ENCODE data around the gene SLC6A17.

Gene SLC6A17

GRCh38 chr1:110135666-110136065 lies 14.6 kb upstream of the SLC6A17 start:
- no peak for DNase-seq (ENCODE audit: low read depth)

GRCh38 chr1:110136911-110137310 lies 13.4 kb upstream of the SLC6A17 start:
- DNase-seq (ENCODE audit: low read depth): no peak

- no peak for DNase-seq (ENCODE audit: low read depth)
Measured at GRCh38 chr1:110138956-110139355, 11.3 kb upstream of the SLC6A17 start.

GRCh38 chr1:110144366-110144765 lies 5.9 kb upstream of the SLC6A17 start:
- DNase-seq (ENCODE audit: low read depth): no peak

- no peak for DNase-seq (ENCODE audit: low read depth)
Measured at GRCh38 chr1:110148961-110149360, 1.3 kb upstream of the SLC6A17 start.

GRCh38 chr1:110151175-110151669 lies 928 bp downstream of the SLC6A17 start:
- no peak for DNase-seq (ENCODE audit: low read depth)

GRCh38 chr1:110152133-110152785 lies 2.0 kb downstream of the SLC6A17 start:
- no peak for DNase-seq (ENCODE audit: low read depth)

- no peak for DNase-seq (ENCODE audit: low read depth)
Measured at GRCh38 chr1:110153407-110153950, 3.2 kb downstream of the SLC6A17 start.

- DNase-seq (ENCODE audit: low read depth): peak; percentile 12
Measured at GRCh38 chr1:110155878-110156522, 5.7 kb downstream of the SLC6A17 start.

GRCh38 chr1:110158261-110158660 lies 8.0 kb downstream of the SLC6A17 start:
- no peak for DNase-seq (ENCODE audit: low read depth)

- no peak for DNase-seq (ENCODE audit: low read depth)
Measured at GRCh38 chr1:110159168-110159567, 8.9 kb downstream of the SLC6A17 start.

- no peak for DNase-seq (ENCODE audit: low read depth)
Measured at GRCh38 chr1:110160538-110161100, 10.3 kb downstream of the SLC6A17 start.

GRCh38 chr1:110161165-110161564 lies 10.9 kb downstream of the SLC6A17 start:
- no peak for DNase-seq (ENCODE audit: low read depth)

- DNase-seq (ENCODE audit: low read depth): no peak
Measured at GRCh38 chr1:110161849-110162248, 11.6 kb downstream of the SLC6A17 start.

- no peak for DNase-seq (ENCODE audit: low read depth)
Measured at GRCh38 chr1:110163591-110163990, 13.3 kb downstream of the SLC6A17 start.

GRCh38 chr1:110164725-110165350 lies 14.5 kb downstream of the SLC6A17 start:
- DNase-seq (ENCODE audit: low read depth): no peak

GRCh38 chr1:110165761-110166231 lies 15.5 kb downstream of the SLC6A17 start:
- DNase-seq (ENCODE audit: low read depth): no peak

GRCh38 chr1:110166861-110167260 lies 16.6 kb downstream of the SLC6A17 start:
- no peak for DNase-seq (ENCODE audit: low read depth)

- no peak for DNase-seq (ENCODE audit: low read depth)
Measured at GRCh38 chr1:110170766-110171733, 20.8 kb downstream of the SLC6A17 start.

GRCh38 chr1:110172001-110172400 lies 21.7 kb downstream of the SLC6A17 start:
- no peak for DNase-seq (ENCODE audit: low read depth)

GRCh38 chr1:110173466-110174105 lies 23.3 kb downstream of the SLC6A17 start:
- DNase-seq (ENCODE audit: low read depth): no peak

All from activated T-helper 1 cell treated with Interleukin-2 at 50 U/mL for 16 hours (primary cell).